ENCODE data around the gene NRK.
"Not testable (repeated sequence)": the region's sequence is repeated elsewhere in the genome, so short reads cannot be mapped to it uniquely, and the experiment has no call there.

DNA sequence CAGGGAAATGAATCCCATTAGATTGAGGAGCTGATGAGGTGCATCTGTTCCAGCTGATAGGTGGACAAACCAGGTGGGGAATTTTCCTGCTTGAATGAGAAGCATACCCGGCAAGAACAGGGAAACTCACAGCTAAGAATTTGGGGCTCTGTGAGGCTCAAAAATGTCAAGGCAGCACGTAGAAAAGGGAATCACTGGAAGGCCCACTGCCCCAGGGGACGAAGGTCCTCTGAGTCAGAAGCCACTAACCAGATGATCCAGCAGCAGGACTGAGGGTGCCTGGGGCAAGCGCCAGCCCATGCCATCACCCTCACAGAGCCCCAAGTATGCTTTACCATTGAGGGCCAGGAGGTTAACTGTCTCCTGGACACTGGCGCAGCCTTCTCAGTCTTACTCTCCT, 178.3 kb downstream of the NRK start:
- TF ChIP-seq, protein P1, sequence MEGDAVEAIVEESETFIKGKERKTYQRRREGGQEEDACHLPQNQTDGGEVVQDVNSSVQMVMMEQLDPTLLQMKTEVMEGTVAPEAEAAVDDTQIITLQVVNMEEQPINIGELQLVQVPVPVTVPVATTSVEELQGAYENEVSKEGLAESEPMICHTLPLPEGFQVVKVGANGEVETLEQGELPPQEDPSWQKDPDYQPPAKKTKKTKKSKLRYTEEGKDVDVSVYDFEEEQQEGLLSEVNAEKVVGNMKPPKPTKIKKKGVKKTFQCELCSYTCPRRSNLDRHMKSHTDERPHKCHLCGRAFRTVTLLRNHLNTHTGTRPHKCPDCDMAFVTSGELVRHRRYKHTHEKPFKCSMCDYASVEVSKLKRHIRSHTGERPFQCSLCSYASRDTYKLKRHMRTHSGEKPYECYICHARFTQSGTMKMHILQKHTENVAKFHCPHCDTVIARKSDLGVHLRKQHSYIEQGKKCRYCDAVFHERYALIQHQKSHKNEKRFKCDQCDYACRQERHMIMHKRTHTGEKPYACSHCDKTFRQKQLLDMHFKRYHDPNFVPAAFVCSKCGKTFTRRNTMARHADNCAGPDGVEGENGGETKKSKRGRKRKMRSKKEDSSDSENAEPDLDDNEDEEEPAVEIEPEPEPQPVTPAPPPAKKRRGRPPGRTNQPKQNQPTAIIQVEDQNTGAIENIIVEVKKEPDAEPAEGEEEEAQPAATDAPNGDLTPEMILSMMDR (optimal IDR thresholded peaks at IDR 0.05 in 1 of 3, IDR thresholded peaks at IDR 0.05 in 1 of 3, conservative IDR thresholded peaks at IDR 0.05 in 1 of 3; ENCODE audit: extremely low read depth in 1 of 3, insufficient read depth in 2 of 3, low read length in 3 of 3) = not testable (repeated sequence)
- not testable (repeated sequence) for TF ChIP-seq EZH2 (IDR thresholded peaks at IDR 0.05; ENCODE audit: low read length)

Data from keratinocyte (primary cell).